Activated naive CD8-positive, alpha-beta T cell treated with anti-CD3 and anti-CD28 coated beads for 36 hours (primary cell): ENCODE results near the gene EEF2K. TPM values are rescaled to one million over a fixed set of nuclear protein-coding genes. Genes with fewer than 3 reads are reported as not detected.
"Not testable (repeated sequence)": the region's sequence is repeated elsewhere in the genome, so short reads cannot be mapped to it uniquely, and the experiment has no call there.

Experiments
- DNase-seq: peaks from one replicate; pipeline ENCODE4 v3.0.0; 2021
- H3K27ac Mint-ChIP-seq: one replicate; pipeline ENCODE4 v1.8.0; 2022; ENCODE audit warnings: mild to moderate bottlenecking, moderate library complexity, mixed read lengths
- H3K27me3 Mint-ChIP-seq: one replicate; pipeline ENCODE4 v1.8.0; 2022; ENCODE audit warnings: mild to moderate bottlenecking, mixed read lengths
- H3K36me3 Mint-ChIP-seq: one replicate; pipeline ENCODE4 v1.8.0; 2021; ENCODE audit warnings: mild to moderate bottlenecking, mixed read lengths
- H3K4me1 Mint-ChIP-seq: one replicate; pipeline ENCODE4 v1.8.0; 2021; ENCODE audit warnings: mixed read lengths
- H3K4me3 Mint-ChIP-seq: one replicate; pipeline ENCODE4 v1.8.0; 2022; ENCODE audit warnings: mild to moderate bottlenecking, moderate library complexity, mixed read lengths
- H3K9me3 Mint-ChIP-seq: one replicate; pipeline ENCODE4 v1.8.0; 2022; ENCODE audit warnings: mixed read lengths
- total RNA-seq, 2 experiments: library from RNA; stranded (reverse); gene quantifications; one replicate each; pipeline ENCODE4 v1.2.3, GENCODE V29; 2021

The EEF2K gene
- total RNA-seq, 2 experiments from 2014 or later, result 28.9 to 32.5 TPM

GRCh38 chr16:22214889-22215288 lies 8.8 kb downstream of the EEF2K start:
- peaks cover 45% of the 10 kb centered on the region for H3K36me3 Mint-ChIP-seq
- no peak overlapping the region for H3K27ac Mint-ChIP-seq
- no peaks in the 10 kb centered on the region for H3K9me3 Mint-ChIP-seq
- peaks cover 22% of the 10 kb centered on the region for H3K4me1 Mint-ChIP-seq
- no peak overlapping the region for H3K4me3 Mint-ChIP-seq
- DNase-seq, result no peak
- no peaks in the 10 kb centered on the region for H3K27me3 Mint-ChIP-seq

GRCh38 chr16:22216191-22216831 lies 10.2 kb downstream of the EEF2K start:
- Mint-ChIP-seq H3K27me3 (no peaks in the 10 kb centered on the region), H3K4me1 (peaks cover 20% of the 10 kb centered on the region), H3K9me3 (no peaks in the 10 kb centered on the region), H3K27ac (no peak overlapping the region), H3K36me3 (peaks cover 35% of the 10 kb centered on the region), H3K4me3 (no peak overlapping the region)
- no peak for DNase-seq

GRCh38 chr16:22216832-22217225 lies 10.8 kb downstream of the EEF2K start:
- H3K4me1 Mint-ChIP-seq, result peaks cover 20% of the 10 kb centered on the region
- not testable (repeated sequence) for H3K9me3 Mint-ChIP-seq, H3K27me3 Mint-ChIP-seq, DNase-seq, H3K27ac Mint-ChIP-seq, H3K4me3 Mint-ChIP-seq
- peaks cover 31% of the 10 kb centered on the region for H3K36me3 Mint-ChIP-seq

- no peaks in the 10 kb centered on the region for H3K27me3 Mint-ChIP-seq
- H3K36me3 Mint-ChIP-seq, result peaks cover 27% of the 10 kb centered on the region
- no peak overlapping the region for H3K27ac Mint-ChIP-seq
- H3K9me3 Mint-ChIP-seq, result no peaks in the 10 kb centered on the region
- H3K4me3 Mint-ChIP-seq, result no peak overlapping the region
- peaks cover 23% of the 10 kb centered on the region for H3K4me1 Mint-ChIP-seq
- peak; percentile 10 for DNase-seq
Observed at GRCh38 chr16:22217890-22218730, 12.0 kb downstream of the EEF2K start.

GRCh38 chr16:22219389-22220068 lies 13.5 kb downstream of the EEF2K start:
- no peak for DNase-seq
- Mint-ChIP-seq H3K27ac (peak overlapping the region; percentile 34), H3K4me1 (peaks cover 22% of the 10 kb centered on the region), H3K4me3 (no peak overlapping the region), H3K9me3 (no peaks in the 10 kb centered on the region), H3K27me3 (no peaks in the 10 kb centered on the region), H3K36me3 (peaks cover 15% of the 10 kb centered on the region)

- peaks cover 18% of the 10 kb centered on the region for H3K36me3 Mint-ChIP-seq
Observed at GRCh38 chr16:22220069-22220440, 14.0 kb downstream of the EEF2K start.

GRCh38 chr16:22220714-22221113 lies 14.6 kb downstream of the EEF2K start:
- Mint-ChIP-seq H3K27me3 (no peaks in the 10 kb centered on the region), H3K9me3 (no peaks in the 10 kb centered on the region), H3K27ac (peak overlapping the region; percentile 40)

More at GRCh38 chr16:22220069-22220440, 14.0 kb downstream of the EEF2K start:
- H3K27me3 Mint-ChIP-seq, result no peaks in the 10 kb centered on the region
- no peak for DNase-seq
- H3K4me1 Mint-ChIP-seq, result peaks cover 19% of the 10 kb centered on the region
- H3K27ac Mint-ChIP-seq, result no peak overlapping the region
- H3K4me3 Mint-ChIP-seq, result no peak overlapping the region
- no peaks in the 10 kb centered on the region for H3K9me3 Mint-ChIP-seq

GRCh38 chr16:22222006-22222405 lies 15.9 kb downstream of the EEF2K start:
- H3K4me1 Mint-ChIP-seq, result peaks cover 16% of the 10 kb centered on the region
- H3K4me3 Mint-ChIP-seq, result no peak overlapping the region
- peaks cover 16% of the 10 kb centered on the region for H3K36me3 Mint-ChIP-seq
- no peak for DNase-seq
- H3K9me3 Mint-ChIP-seq, result no peaks in the 10 kb centered on the region
- H3K27ac Mint-ChIP-seq, result no peak overlapping the region
- no peaks in the 10 kb centered on the region for H3K27me3 Mint-ChIP-seq

More at GRCh38 chr16:22220714-22221113, 14.6 kb downstream of the EEF2K start:
- DNase-seq, result no peak
- H3K4me1 Mint-ChIP-seq, result peaks cover 16% of the 10 kb centered on the region
- H3K36me3 Mint-ChIP-seq, result peaks cover 16% of the 10 kb centered on the region
- H3K4me3 Mint-ChIP-seq, result no peak overlapping the region

- Mint-ChIP-seq H3K27ac (no peak overlapping the region), H3K4me1 (peaks cover 14% of the 10 kb centered on the region), H3K36me3 (peaks cover 14% of the 10 kb centered on the region), H3K27me3 (no peaks in the 10 kb centered on the region), H3K9me3 (no peaks in the 10 kb centered on the region), H3K4me3 (no peak overlapping the region)
- DNase-seq, result no peak
Observed at GRCh38 chr16:22222998-22223397, 16.9 kb downstream of the EEF2K start.

- H3K4me1 Mint-ChIP-seq, result peaks cover 12% of the 10 kb centered on the region
- H3K27me3 Mint-ChIP-seq, result no peaks in the 10 kb centered on the region
- DNase-seq, result no peak
- no peak overlapping the region for H3K27ac Mint-ChIP-seq
- H3K4me3 Mint-ChIP-seq, result no peak overlapping the region
- H3K9me3 Mint-ChIP-seq, result no peaks in the 10 kb centered on the region
- H3K36me3 Mint-ChIP-seq, result peaks cover 10% of the 10 kb centered on the region
Observed at GRCh38 chr16:22225060-22225459, 19.0 kb downstream of the EEF2K start.

- H3K27me3 Mint-ChIP-seq, result no peaks in the 10 kb centered on the region
- no peak overlapping the region for H3K27ac Mint-ChIP-seq
- H3K9me3 Mint-ChIP-seq, result no peaks in the 10 kb centered on the region
- peaks cover 14% of the 10 kb centered on the region for H3K36me3 Mint-ChIP-seq
- DNase-seq, result no peak
- H3K4me1 Mint-ChIP-seq, result peaks cover 6% of the 10 kb centered on the region
- H3K4me3 Mint-ChIP-seq, result no peak overlapping the region
Observed at GRCh38 chr16:22229889-22230288, 23.8 kb downstream of the EEF2K start.

- no peak overlapping the region for H3K4me3 Mint-ChIP-seq
Observed at GRCh38 chr16:22232277-22233036, 26.4 kb downstream of the EEF2K start.

GRCh38 chr16:22233037-22233372 lies 26.9 kb downstream of the EEF2K start:
- no peak for DNase-seq
- Mint-ChIP-seq H3K4me1 (peaks cover 5% of the 10 kb centered on the region), H3K4me3 (no peak overlapping the region), H3K27ac (no peak overlapping the region), H3K27me3 (no peaks in the 10 kb centered on the region), H3K9me3 (no peaks in the 10 kb centered on the region), H3K36me3 (peaks cover 18% of the 10 kb centered on the region)

More at GRCh38 chr16:22232277-22233036, 26.4 kb downstream of the EEF2K start:
- DNase-seq, result peak; percentile 33
- H3K27me3 Mint-ChIP-seq, result no peaks in the 10 kb centered on the region
- H3K9me3 Mint-ChIP-seq, result no peaks in the 10 kb centered on the region
- H3K36me3 Mint-ChIP-seq, result peaks cover 16% of the 10 kb centered on the region
- no peak overlapping the region for H3K27ac Mint-ChIP-seq
- H3K4me1 Mint-ChIP-seq, result peaks cover 5% of the 10 kb centered on the region

GRCh38 chr16:22235839-22236745 lies 30.0 kb downstream of the EEF2K start:
- no peaks in the 10 kb centered on the region for H3K27me3 Mint-ChIP-seq
- peaks cover 24% of the 10 kb centered on the region for H3K4me1 Mint-ChIP-seq
- peaks cover 28% of the 10 kb centered on the region for H3K36me3 Mint-ChIP-seq
- no peak overlapping the region for H3K27ac Mint-ChIP-seq
- peaks cover 3% of the 10 kb centered on the region for H3K9me3 Mint-ChIP-seq
- H3K4me3 Mint-ChIP-seq, result no peak overlapping the region
- no peak for DNase-seq
